Mesenchymal stem cell (in vitro differentiated cells and primary cell): ENCODE results near the gene CCDC120.

Experiments
- DNase-seq: peaks from one replicate; pipeline ENCODE4 v3.0.0-alpha.2; 2013
- H2AFZ ChIP-seq: one replicate; pipeline ENCODE4 v1.6.1; 2013; ENCODE audit warnings: low read depth, mild to moderate bottlenecking, control low read depth, inconsistent platforms, low read length, moderate library complexity
- H2AK5ac ChIP-seq: 2 replicates; pipeline ENCODE4 v1.6.1; 2013; ENCODE audit warnings: low read length, moderate library complexity, mild to moderate bottlenecking, inconsistent platforms; ENCODE audit not compliant: severe bottlenecking
- H2BK120ac ChIP-seq: one replicate; pipeline ENCODE4 v1.6.1; 2013; ENCODE audit warnings: low read depth, mild to moderate bottlenecking, inconsistent platforms, low read length, moderate library complexity
- H2BK12ac ChIP-seq, 2 experiments: one replicate each; pipeline ENCODE4 v1.6.1; 2013; ENCODE audit warnings: inconsistent platforms in 2 of 2, low read length in 2 of 2, mild to moderate bottlenecking in 2 of 2, moderate library complexity in 2 of 2, control low read depth in 1 of 2
- H2BK15ac ChIP-seq: one replicate; pipeline ENCODE4 v1.6.1; 2013; ENCODE audit warnings: mild to moderate bottlenecking, low read depth, inconsistent platforms; ENCODE audit not compliant: poor library complexity, severe bottlenecking
- H2BK5ac ChIP-seq: 2 replicates; pipeline ENCODE4 v1.6.1; 2013; ENCODE audit warnings: low read depth, mild to moderate bottlenecking, low read length, control low read depth, inconsistent platforms; ENCODE audit not compliant: poor library complexity, severe bottlenecking
- H3K14ac ChIP-seq, 2 experiments: one replicate each; pipeline ENCODE4 v1.6.1; 2013; ENCODE audit warnings: inconsistent platforms in 2 of 2, low read length in 2 of 2, control low read depth in 1 of 2, mild to moderate bottlenecking in 1 of 2, moderate library complexity in 1 of 2
- H3K18ac ChIP-seq, 2 experiments: one replicate each; pipeline ENCODE4 v1.6.1; 2013; ENCODE audit warnings: inconsistent platforms in 2 of 2, low read length in 2 of 2, control low read depth in 1 of 2, low read depth in 1 of 2, mild to moderate bottlenecking in 1 of 2
- H3K23ac ChIP-seq, 2 experiments: one replicate each; pipeline ENCODE4 v1.6.1; 2013; ENCODE audit warnings: inconsistent platforms in 2 of 2, low read length in 2 of 2, mild to moderate bottlenecking in 2 of 2, moderate library complexity in 2 of 2, control low read depth in 1 of 2
- H3K27ac ChIP-seq: 2 replicates; pipeline ENCODE4 v1.5.1; 2013; ENCODE audit warnings: mild to moderate bottlenecking, moderate library complexity, low read length, control low read depth, inconsistent platforms; ENCODE audit not compliant: poor library complexity, severe bottlenecking
- H3K27me3 ChIP-seq, 2 experiments: 2 replicates each; pipeline versions ENCODE4 v1.6.1 to v1.7.0; 2013; ENCODE audit warnings: low read length in 2 of 2, mild to moderate bottlenecking in 2 of 2, moderate library complexity in 2 of 2, control low read depth in 1 of 2, inconsistent platforms in 1 of 2; ENCODE audit not compliant: control insufficient read depth in 1 of 2, insufficient read depth in 1 of 2
- H3K36me3 ChIP-seq, 2 experiments: 2 replicates each; pipeline versions ENCODE4 v1.6.1 to v1.7.0; 2013; ENCODE audit warnings: low read length in 2 of 2, control low read depth in 1 of 2, inconsistent platforms in 1 of 2, low read depth in 1 of 2, mild to moderate bottlenecking in 1 of 2; ENCODE audit not compliant: insufficient read depth in 2 of 2, control insufficient read depth in 1 of 2
- H3K4ac ChIP-seq, 2 experiments: one replicate each; pipeline ENCODE4 v1.6.1; 2013; ENCODE audit warnings: inconsistent platforms in 2 of 2, low read length in 2 of 2, mild to moderate bottlenecking in 2 of 2, moderate library complexity in 2 of 2, control low read depth in 1 of 2, low read depth in 1 of 2
- H3K4me1 ChIP-seq: 2 replicates; pipeline ENCODE4 v1.6.1; 2013; ENCODE audit warnings: low read depth, low read length, control low read depth; ENCODE audit not compliant: control insufficient read depth, insufficient read depth
- H3K4me2 ChIP-seq: 2 replicates; pipeline ENCODE4 v1.6.1; 2013; ENCODE audit warnings: low read length, mild to moderate bottlenecking, inconsistent platforms; ENCODE audit not compliant: poor library complexity, severe bottlenecking
- H3K4me3 ChIP-seq, 2 experiments: 2 replicates each; pipeline versions ENCODE4 v1.5.1 to v1.7.0; 2013; ENCODE audit warnings: low read length in 2 of 2, mild to moderate bottlenecking in 2 of 2, control low read depth in 1 of 2, low read depth in 1 of 2; ENCODE audit not compliant: insufficient read depth in 1 of 2
- H3K79me1 ChIP-seq: replicated peaks from 2 replicates; pipeline ENCODE4 v1.6.1; 2013; ENCODE audit warnings: mild to moderate bottlenecking, control low read depth, low read length, inconsistent platforms; ENCODE audit not compliant: poor library complexity, severe bottlenecking
- H3K9ac ChIP-seq: 2 replicates; pipeline ENCODE4 v1.7.0; 2013; ENCODE audit warnings: mild to moderate bottlenecking, low read length, moderate library complexity
- H3K9me3 ChIP-seq: 2 replicates; pipeline ENCODE4 v1.7.0; 2013; ENCODE audit warnings: mild to moderate bottlenecking, low read length; ENCODE audit not compliant: control insufficient read depth
- H4K8ac ChIP-seq: one replicate; pipeline ENCODE4 v1.6.1; 2013; ENCODE audit warnings: inconsistent platforms, mild to moderate bottlenecking, low read length, moderate library complexity
- H4K91ac ChIP-seq: one replicate; pipeline ENCODE4 v1.6.1; 2013; ENCODE audit warnings: mild to moderate bottlenecking, low read length, inconsistent platforms
- WGBS: methylation state at CpG from one replicate; pipeline ENCODE4 v1.1.7; 2013; ENCODE audit warnings: mixed read lengths; 5-methylcytosine and 5-hydroxymethylcytosine counted together

Gene CCDC120

GRCh38 chrX:49066690-49067089 lies 7.9 kb downstream of the CCDC120 start:
- no peak overlapping the region for H3K4me2 ChIP-seq
- H2AK5ac ChIP-seq: no peak overlapping the region
- no peaks in the 10 kb centered on the region for H3K27me3 ChIP-seq
- H3K14ac ChIP-seq: no peak overlapping the region
- no peaks in the 10 kb centered on the region for H3K4me1 ChIP-seq
- H3K18ac ChIP-seq: no peak overlapping the region
- H3K4me3 ChIP-seq: no peak overlapping the region
- no peak overlapping the region for H2BK5ac ChIP-seq
- H2BK12ac ChIP-seq: no peak overlapping the region
- H4K91ac ChIP-seq: no peak overlapping the region
- no peak overlapping the region for H2BK15ac ChIP-seq
- peaks cover 10% of the 10 kb centered on the region for H3K79me1 ChIP-seq
- 100% methylated on average over 4 of the region's 9 CpGs for WGBS
- DNase-seq: no peak
- H3K9me3 ChIP-seq: no peaks in the 10 kb centered on the region
- H3K36me3 ChIP-seq: peaks cover 10 to 65% of the 10 kb centered on the region in 2 experiments
- no peak overlapping the region for H2BK120ac ChIP-seq
- no peak overlapping the region for H3K4ac ChIP-seq
- no peak overlapping the region for H3K27ac ChIP-seq
- no peak overlapping the region for H4K8ac ChIP-seq
- no peak overlapping the region for H3K9ac ChIP-seq
- no peak overlapping the region for H3K23ac ChIP-seq
- H2AFZ ChIP-seq: no peak overlapping the region

- Histone ChIP-seq H2BK5ac (no peak overlapping the region), H3K36me3 (peaks cover 10 to 65% of the 10 kb centered on the region in 2 experiments), H3K27me3 (no peaks in the 10 kb centered on the region), H2AK5ac (no peak overlapping the region), H2AFZ (no peak overlapping the region), H3K4me2 (no peak overlapping the region), H3K4ac (no peak overlapping the region), H3K9ac (no peak overlapping the region), H2BK15ac (no peak overlapping the region), H3K18ac (no peak overlapping the region), H3K9me3 (no peaks in the 10 kb centered on the region), H4K91ac (no peak overlapping the region), H3K23ac (no peak overlapping the region), H3K4me3 (no peak overlapping the region), H3K79me1 (peaks cover 6% of the 10 kb centered on the region), H4K8ac (no peak overlapping the region), H2BK120ac (no peak overlapping the region), H3K14ac (no peak overlapping the region), H3K27ac (no peak overlapping the region), H3K4me1 (peaks cover 2% of the 10 kb centered on the region), H2BK12ac (no peak overlapping the region)
- DNase-seq: no peak
- 98% methylated on average over 32 of the region's 41 CpGs for WGBS
These were observed 8.7 kb downstream of the CCDC120 start for GRCh38 chrX:49067285-49068120.

- H2BK15ac ChIP-seq: no peak overlapping the region
- no peaks in the 10 kb centered on the region for H3K27me3 ChIP-seq
- H3K4me3 ChIP-seq: no peak overlapping the region
- no peak overlapping the region for H3K18ac ChIP-seq
- 90% methylated on average over 10 of the region's 11 CpGs for WGBS
- H2BK5ac ChIP-seq: no peak overlapping the region
- peaks cover 9% of the 10 kb centered on the region for H3K4me1 ChIP-seq
- H3K4ac ChIP-seq: no peak overlapping the region
- H3K9me3 ChIP-seq: no peaks in the 10 kb centered on the region
- H3K27ac ChIP-seq: no peak overlapping the region
- H4K8ac ChIP-seq: no peak overlapping the region
- no peak overlapping the region for H2AFZ ChIP-seq
- H3K79me1 ChIP-seq: peaks cover 6% of the 10 kb centered on the region
- H3K36me3 ChIP-seq: peaks cover 10 to 57% of the 10 kb centered on the region in 2 experiments
- no peak overlapping the region for H3K9ac ChIP-seq
- no peak overlapping the region for H4K91ac ChIP-seq
- no peak overlapping the region for H2BK120ac ChIP-seq
- H3K4me2 ChIP-seq: no peak overlapping the region
- H3K23ac ChIP-seq: no peak overlapping the region
- no peak overlapping the region for H2BK12ac ChIP-seq
- no peak overlapping the region for H3K14ac ChIP-seq
- H2AK5ac ChIP-seq: no peak overlapping the region
- no peak for DNase-seq
These were observed 10.2 kb downstream of the CCDC120 start for GRCh38 chrX:49069038-49069437.

- H2BK5ac ChIP-seq: no peak overlapping the region
- no peak overlapping the region for H4K8ac ChIP-seq
- H3K36me3 ChIP-seq: peaks cover 15 to 52% of the 10 kb centered on the region in 2 experiments
- no peak overlapping the region for H3K23ac ChIP-seq
- no peak overlapping the region for H3K9ac ChIP-seq
- no peak overlapping the region for H3K4me2 ChIP-seq
- H3K4me3 ChIP-seq: no peak overlapping the region
- no peak overlapping the region for H2BK12ac ChIP-seq
- no peaks in the 10 kb centered on the region for H3K27me3 ChIP-seq
- no peak overlapping the region for H3K14ac ChIP-seq
- no peak overlapping the region for H3K4ac ChIP-seq
- H3K27ac ChIP-seq: no peak overlapping the region
- peaks cover 4% of the 10 kb centered on the region for H3K79me1 ChIP-seq
- no peak overlapping the region for H2BK15ac ChIP-seq
- no peak overlapping the region for H3K18ac ChIP-seq
- WGBS: 100% methylated on average over 4 of the region's 4 CpGs
- no peak for DNase-seq
- H4K91ac ChIP-seq: no peak overlapping the region
- no peaks in the 10 kb centered on the region for H3K9me3 ChIP-seq
- no peak overlapping the region for H2AFZ ChIP-seq
- peaks cover 9% of the 10 kb centered on the region for H3K4me1 ChIP-seq
- no peak overlapping the region for H2AK5ac ChIP-seq
- H2BK120ac ChIP-seq: no peak overlapping the region
These were observed 12.2 kb downstream of the CCDC120 start for GRCh38 chrX:49070988-49071387.
